Hematopoietic multipotent progenitor cell treated with erythropoietin and hydrocortisone succinate and interleukin-3 and kit ligand, for 4 days (in vitro differentiated cells): ENCODE data around the gene POLRMT.
"Not testable (repeated sequence)": the region's sequence is repeated elsewhere in the genome, so short reads cannot be mapped to it uniquely, and the experiment has no call there.

Source experiments
- DNase-seq: peaks from one replicate; pipeline ENCODE4 v3.0.0-alpha.2; 2015

POLRMT gene

GRCh38 chr19:633068-633785, at the start of gene POLRMT:
POLRMT (minus strand) TSS chr19:633537; CDS start chr19:633512, 25 bp downstream.
- peak; percentile 99 for DNase-seq

GRCh38 chr19:682678-683320, 49.5 kb upstream of the POLRMT start:
- no peak for DNase-seq

GRCh38 chr19:681029-682019, 48.0 kb upstream of the POLRMT start:
- peak; percentile 85 for DNase-seq

- peak; percentile 99 for DNase-seq
These were observed 47.1 kb upstream of the POLRMT start for GRCh38 chr19:680287-681028.

- peak; percentile 72 for DNase-seq
These were observed 46.3 kb upstream of the POLRMT start for GRCh38 chr19:679418-680286.

- DNase-seq: no peak
These were observed 45.6 kb upstream of the POLRMT start for GRCh38 chr19:678791-679388.

- no peak for DNase-seq
These were observed 44.5 kb upstream of the POLRMT start for GRCh38 chr19:677601-678436.

GRCh38 chr19:677201-677600, 43.9 kb upstream of the POLRMT start:
- DNase-seq: no peak

- no peak for DNase-seq
These were observed 43.2 kb upstream of the POLRMT start, which contains the start of gene FSTL3 for GRCh38 chr19:676339-677105. FSTL3 (plus strand) TSS chr19:676392; CDS start chr19:676424, 32 bp downstream.

- no peak for DNase-seq
These were observed 42.6 kb upstream of the POLRMT start for GRCh38 chr19:676007-676338.

GRCh38 chr19:674282-675151, 41.2 kb upstream of the POLRMT start:
- no peak for DNase-seq

GRCh38 chr19:670609-671075, 37.3 kb upstream of the POLRMT start:
- DNase-seq: peak; percentile 67

GRCh38 chr19:668675-669434, 35.5 kb upstream of the POLRMT start:
- peak; percentile 89 for DNase-seq

- not testable (repeated sequence) for DNase-seq
These were observed 33.7 kb upstream of the POLRMT start for GRCh38 chr19:666985-667573.

GRCh38 chr19:664913-665443, 31.6 kb upstream of the POLRMT start:
- peak; percentile 90 for DNase-seq

GRCh38 chr19:663682-664117, 30.4 kb upstream of the POLRMT start:
- no peak for DNase-seq
